UCSD-AML1 (cell line): ENCODE results near the gene TSC22D4.
"Not testable (repeated sequence)": the region's sequence is repeated elsewhere in the genome, so short reads cannot be mapped to it uniquely, and the experiment has no call there.

ENCODE experiments used
- DNase-seq: peaks from one replicate; lab custom pipeline; 2025; ENCODE audit not compliant: unreplicated experiment; lab: John Stamatoyannopoulos, UW

Gene TSC22D4

GRCh38 chr7:100447363-100447762 lies 31.7 kb downstream of the TSC22D4 start:
- DNase-seq = not testable (repeated sequence)

- no peak for DNase-seq
Measured at GRCh38 chr7:100446040-100446439, 33.0 kb downstream of the TSC22D4 start.

- DNase-seq = peak; percentile 31
Measured at GRCh38 chr7:100444311-100445278, 34.4 kb downstream of the TSC22D4 start.

GRCh38 chr7:100443096-100443840 lies 35.7 kb downstream of the TSC22D4 start:
- no peak for DNase-seq

GRCh38 chr7:100441641-100442535 lies 37.1 kb downstream of the TSC22D4 start:
- no peak for DNase-seq

GRCh38 chr7:100439244-100439643 lies 39.8 kb downstream of the TSC22D4 start:
- not testable (repeated sequence) for DNase-seq

GRCh38 chr7:100438731-100439130 lies 40.3 kb downstream of the TSC22D4 start:
- DNase-seq = not testable (repeated sequence)

GRCh38 chr7:100438172-100438571 lies 40.8 kb downstream of the TSC22D4 start:
- DNase-seq = no peak

GRCh38 chr7:100437150-100438100 lies 41.6 kb downstream of the TSC22D4 start:
- DNase-seq = no peak

GRCh38 chr7:100435401-100436304 lies 43.4 kb downstream of the TSC22D4 start:
- DNase-seq = peak; percentile 36

GRCh38 chr7:100434297-100435144 lies 44.5 kb downstream of the TSC22D4 start:
- DNase-seq = no peak

GRCh38 chr7:100433592-100434296 lies 45.3 kb downstream of the TSC22D4 start:
- DNase-seq = no peak

- DNase-seq = no peak
Measured at GRCh38 chr7:100433276-100433591, 45.8 kb downstream of the TSC22D4 start.

- no peak for DNase-seq
Measured at GRCh38 chr7:100432621-100433275, 46.3 kb downstream of the TSC22D4 start.

- no peak for DNase-seq
Measured at GRCh38 chr7:100432053-100432452, 47.0 kb downstream of the TSC22D4 start.

- no peak for DNase-seq
Measured at GRCh38 chr7:100431286-100431735, 47.7 kb downstream of the TSC22D4 start.
